Measurements from ENCODE around the gene OGDH. TPM values are rescaled to one million over a fixed set of nuclear protein-coding genes. Genes with fewer than 3 reads are reported as not detected.

The OGDH gene
- total and polyA plus RNA-seq, 8 donors = 46.6 to 184 (median 56.1) TPM

- peak; percentile 32 for ATAC-seq
Measured at GRCh38 chr7:44673324-44673723, 66.9 kb downstream of the OGDH start.

GRCh38 chr7:44673771-44674170 is 67.3 kb downstream of the OGDH start:
- Histone ChIP-seq H3K36me3 (peaks cover 0 to 79% of the 10 kb centered on the region in 2 donors), H3K27ac (no peak overlapping the region), H3K4me1 (peaks cover 8 to 12% of the 10 kb centered on the region in 2 donors), H3K4me3 (no peak overlapping the region), H3K27me3 (no peaks in the 10 kb centered on the region), H3K9me3 (no peaks in the 10 kb centered on the region)
- TF ChIP-seq CTCF (IDR thresholded peaks at IDR 0.05) = no peak
- intact Hi-C loops (cut with DNase I) = no loop called here
- no peak for DNase-seq
- no peak for ATAC-seq

More at GRCh38 chr7:44673324-44673723, 66.9 kb downstream of the OGDH start:
- intact Hi-C loops (cut with DNase I) = no loop called here
- Histone ChIP-seq H3K27me3 (no peaks in the 10 kb centered on the region), H3K4me3 (no peak overlapping the region), H3K36me3 (peaks cover 0 to 79% of the 10 kb centered on the region in 2 donors), H3K27ac (no peak overlapping the region), H3K9me3 (no peaks in the 10 kb centered on the region), H3K4me1 (peaks cover 5 to 7% of the 10 kb centered on the region in 2 donors)
- DNase-seq = no peak
- no peak for TF ChIP-seq CTCF (IDR thresholded peaks at IDR 0.05)

- Histone ChIP-seq H3K4me3 (no peak overlapping the region), H3K27ac (no peak overlapping the region), H3K36me3 (peaks cover 0 to 79% of the 10 kb centered on the region in 2 donors), H3K27me3 (no peaks in the 10 kb centered on the region), H3K4me1 (peaks cover 10 to 18% of the 10 kb centered on the region in 2 donors), H3K9me3 (no peaks in the 10 kb centered on the region)
- TF ChIP-seq CTCF (IDR thresholded peaks at IDR 0.05) = no peak
- ATAC-seq = no peak
- no peak for DNase-seq
- intact Hi-C loops (cut with DNase I) = no loop called here
Measured at GRCh38 chr7:44674381-44674780, 68.0 kb downstream of the OGDH start.

- peaks cover 10 to 21% of the 10 kb centered on the region in 2 donors for H3K4me1 ChIP-seq
- no peak overlapping the region for H3K4me3 ChIP-seq
- TF ChIP-seq CTCF (IDR thresholded peaks at IDR 0.05) = no peak
- H3K27me3 ChIP-seq = no peaks in the 10 kb centered on the region
- peaks cover 3 to 91% of the 10 kb centered on the region in 2 donors for H3K36me3 ChIP-seq
- H3K27ac ChIP-seq = no peak overlapping the region
- DNase-seq (no peak), ATAC-seq (no peak)
- no peaks in the 10 kb centered on the region for H3K9me3 ChIP-seq
- intact Hi-C loops (cut with DNase I) = no loop called here
Measured at GRCh38 chr7:44676776-44677175, 70.3 kb downstream of the OGDH start.

GRCh38 chr7:44678101-44678470 is 71.7 kb downstream of the OGDH start:
- H3K27me3 ChIP-seq = no peaks in the 10 kb centered on the region
- TF ChIP-seq CTCF (IDR thresholded peaks at IDR 0.05) = no peak
- H3K9me3 ChIP-seq = no peaks in the 10 kb centered on the region
- peak overlapping the region; percentile 24 to 26 for H3K27ac ChIP-seq
- H3K36me3 ChIP-seq = peaks cover 3 to 100% of the 10 kb centered on the region in 2 donors
- peak; percentile 35 for ATAC-seq
- H3K4me1 ChIP-seq = peaks cover 10 to 21% of the 10 kb centered on the region in 2 donors
- H3K4me3 ChIP-seq = no peak overlapping the region
- intact Hi-C loops (cut with DNase I) = no loop called here
- peak in 1 of 4 donors; percentile 22 for DNase-seq
